HepG2 (cell line): ENCODE data around the gene TMEM255B. TPM values are rescaled to one million over a fixed set of nuclear protein-coding genes. Genes with fewer than 3 reads are reported as not detected.

Source experiments
- ATAC-seq: fragments of 200-7000 bp; cut with Tn5 transposase; 3 replicates; pipeline ENCODE4 v1.9.1; 2020; ENCODE audit warnings: mild to moderate bottlenecking, moderate library complexity
- BruUV-seq: library from RNA; stranded (reverse); fragments of 400-500 nt; replicated peaks from 2 replicates; lab custom pipeline; 2021; lab: Mats Ljungman, UMichigan
- CTCF ChIA-PET: fragments of 300-600 bp; formaldehyde crosslinking; extraction: SDS; loops from one replicate; lab custom pipeline; 2021; ENCODE audit warnings: low total read pairs, inconsistent platforms, low intra/inter-chr PET ratio; lab: Yijun Ruan, JAX
- POLR2A ChIA-PET: fragments of 350-600 bp; sonication (Branson Sonifier 250); formaldehyde crosslinking; loops from one replicate; lab custom pipeline; 2020; ENCODE audit warnings: antibody characterized with exemption, inconsistent platforms; lab: Yijun Ruan, JAX
- DNase-seq: peaks from one replicate; pipeline ENCODE4 v3.0.0-alpha.2; 2015; ENCODE audit warnings: low spot score
- FAIRE-seq: peaks from 3 replicates; lab custom pipeline; 2011; peaks lifted over from hg19 to GRCh38; lab: Jason Lieb, UNC
- H2AFZ ChIP-seq: one replicate; pipeline ENCODE4 v1.6.1; 2011; ENCODE audit warnings: low read length, inconsistent platforms
- H3K27ac ChIP-seq: fragments of 300-600 bp; 3 replicates; pipeline ENCODE4 v1.8.0; 2011; ENCODE audit warnings: mixed run types, mild to moderate bottlenecking, mixed read lengths, low read length, inconsistent platforms; ENCODE audit not compliant: insufficient read depth; ENCODE audit errors: extremely low read length
- H3K27me3 ChIP-seq, 2 experiments: fragments of 200-600 bp in 1 of 2; 2 replicates in 1 of 2; 3 replicates in 1 of 2; pipeline versions ENCODE4 v1.6.0 to v1.8.0; 2011; ENCODE audit warnings: low read length in 2 of 2, mild to moderate bottlenecking in 2 of 2, moderate library complexity in 2 of 2, inconsistent platforms in 1 of 2; ENCODE audit not compliant: insufficient read depth in 2 of 2, control insufficient read depth in 1 of 2
- H3K36me3 ChIP-seq, 2 experiments: fragments of 200-600 bp in 1 of 2; replicated peaks in 1 of 2; 2 replicates in 1 of 2; 3 replicates in 1 of 2; pipeline versions ENCODE4 v1.5.1 to v1.8.0; 2011; ENCODE audit warnings: low read length in 2 of 2, inconsistent platforms in 1 of 2; ENCODE audit not compliant: insufficient read depth in 2 of 2, control insufficient read depth in 1 of 2
- H3K4me1 ChIP-seq: 2 replicates; pipeline ENCODE4 v1.5.1; 2012; ENCODE audit warnings: low read length, inconsistent platforms; ENCODE audit not compliant: insufficient read depth
- H3K4me2 ChIP-seq: 2 replicates; pipeline ENCODE4 v1.6.0; 2011; ENCODE audit warnings: low read depth, low read length, inconsistent platforms
- H3K4me3 ChIP-seq, 3 experiments: fragments of 200-600 bp in 1 of 3; sonication (generic), shearing (Covaris generic) in 1 of 3; replicated peaks in 1 of 3; 2 replicates each; pipeline ENCODE4 v1.5.1; 2011 to 2016; ENCODE audit warnings: low read length in 3 of 3, inconsistent platforms in 2 of 3, low read depth in 2 of 3, mild to moderate bottlenecking in 2 of 3, control low read depth in 1 of 3, mixed read lengths in 1 of 3; ENCODE audit not compliant: insufficient read depth in 1 of 3
- H3K79me2 ChIP-seq: one replicate; pipeline ENCODE4 v1.6.1; 2011; ENCODE audit warnings: low read length, inconsistent platforms; ENCODE audit not compliant: insufficient read depth
- H3K9ac ChIP-seq: 2 replicates; pipeline ENCODE4 v1.6.0; 2011; ENCODE audit warnings: mild to moderate bottlenecking, low read depth, low read length, inconsistent platforms; ENCODE audit not compliant: insufficient read depth
- H3K9me3 ChIP-seq: 2 replicates; pipeline ENCODE4 v1.5.1; 2012; ENCODE audit warnings: mild to moderate bottlenecking, low read length
- H4K20me1 ChIP-seq: 2 replicates; pipeline ENCODE4 v1.6.0; 2011; ENCODE audit warnings: inconsistent platforms, mild to moderate bottlenecking, low read length, moderate library complexity; ENCODE audit not compliant: insufficient read depth
- GZF1 ChIP-seq: sonication (generic); formaldehyde crosslinking; IDR thresholded peaks from 2 replicates; pipeline ENCODE4 v1.5.1; 2020; ENCODE audit warnings: mild to moderate bottlenecking, missing genetic modification reagents
- HNF4G ChIP-seq, 2 experiments: sonication (generic) in 1 of 2; formaldehyde crosslinking in 1 of 2; IDR thresholded peaks; 2 replicates each; pipeline versions ENCODE4 v1.4.0 to v1.6.1; 2011 to 2020; ENCODE audit warnings: borderline replicate concordance in 2 of 2, low read depth in 2 of 2, mild to moderate bottlenecking in 2 of 2, low read length in 1 of 2, missing genetic modification reagents in 1 of 2, moderate library complexity in 1 of 2
- IKZF1 ChIP-seq: fragments of 450-650 bp; IDR thresholded peaks from 2 replicates; pipeline ENCODE4 v1.7.1; 2016
- JUND ChIP-seq: sonication (generic); formaldehyde crosslinking; IDR thresholded peaks from 2 replicates; pipeline ENCODE4 v1.8.0; 2022; ENCODE audit warnings: mild to moderate bottlenecking, missing genetic modification reagents
- KDM1A ChIP-seq: IDR thresholded peaks from 2 replicates; pipeline ENCODE4 v1.6.1; 2016; ENCODE audit warnings: missing compliant biosample characterization
- KLF6 ChIP-seq: IDR thresholded peaks from 2 replicates; pipeline ENCODE4 v1.8.0; 2016; ENCODE audit warnings: missing biosample characterization, missing genetic modification reagents
- ZMYM2 ChIP-seq: sonication (generic); formaldehyde crosslinking; IDR thresholded peaks from 2 replicates; pipeline ENCODE4 v1.8.0; 2022; ENCODE audit warnings: mild to moderate bottlenecking, missing genetic modification reagents
- ZNF552 ChIP-seq: sonication (generic); formaldehyde crosslinking; IDR thresholded peaks from 2 replicates; pipeline ENCODE4 v1.9.0; 2022; ENCODE audit warnings: missing genetic modification reagents, mild to moderate bottlenecking, borderline replicate concordance
- ZNF75D ChIP-seq: sonication (generic); formaldehyde crosslinking; IDR thresholded peaks from 2 replicates; pipeline ENCODE4 v1.8.1; 2023; ENCODE audit warnings: missing genetic modification reagents, mild to moderate bottlenecking, borderline replicate concordance
- WGBS: methylation state at CpG from one replicate; pipeline ENCODE4 v1.1.6; 2017; ENCODE audit warnings: low lambda C conversion rate; 5-methylcytosine and 5-hydroxymethylcytosine counted together
- in situ Hi-C: cut with HindIII; loops from 2 replicates; pipeline ENCODE4 v1.10.0; 2017; ENCODE audit warnings: low pct_unique_long_range_greater_than_20kb; ENCODE audit not compliant: extremely low pct_ligation_motif_present
- intact Hi-C: fragments of 100-400 bp; cut with micrococcal nuclease; formaldehyde crosslinking; loops from one replicate; pipeline ENCODE4 v1.10.0; 2022; ENCODE audit not compliant: unreplicated experiment
- polyA plus RNA-seq, 8 experiments: library from polyadenylated mRNA; depleted of rRNA in 3 of 8; stranded (reverse) in 7 of 8; unstranded in 1 of 8; fragments of >200 nt; fragmentation: Illumina TruSeq in 4 of 8; extraction: Trizol in 4 of 8; gene quantifications; 2 replicates each; pipeline versions ENCODE4 v1.2.1 to v1.2.3, GENCODE V29; 2011 to 2016; ENCODE audit warnings: low read depth in 4 of 8, missing spikeins in 1 of 8, mixed read lengths in 1 of 8; ENCODE audit not compliant: insufficient read depth in 1 of 8
- total RNA-seq, 5 experiments: library from RNA; depleted of rRNA; stranded (reverse); fragments of >200 nt; fragmentation: Illumina TruSeq; extraction: Trizol; gene quantifications; 2 replicates each; pipeline ENCODE4 v1.2.3, GENCODE V29; 2016; ENCODE audit warnings: low read depth in 1 of 5
- TF ChIP-seq, protein P1 (sequence below): fragments of 450-650 bp; IDR thresholded peaks from 2 replicates; pipeline ENCODE4 v1.6.1; 2017; ENCODE audit warnings: mild to moderate bottlenecking

Gene TMEM255B
- total and polyA plus RNA-seq, 2 of the 13 experiments (the other 11 are each of a cell fraction or from before 2014, with no cell fraction given) = not detected

DNA sequence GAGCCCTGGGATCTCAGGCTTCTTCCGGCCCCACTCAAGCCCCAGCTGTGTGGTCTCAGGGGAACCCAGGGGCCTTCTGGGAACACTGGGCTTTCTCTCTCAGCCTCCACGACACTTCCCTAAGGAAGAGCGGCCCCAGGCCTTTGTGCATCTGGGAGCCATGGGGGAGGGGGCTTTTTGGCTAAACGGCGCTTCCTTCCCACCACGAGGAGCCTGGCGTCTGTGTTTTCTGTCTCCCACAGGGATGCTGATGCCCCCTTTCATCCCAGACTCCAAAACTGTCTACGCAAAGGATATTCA is 24.2 kb upstream of the TMEM255B start:
- Histone ChIP-seq H3K9me3 (no peaks in the 10 kb centered on the region), H3K4me3 (no peak overlapping the region), H3K9ac (no peak overlapping the region), H2AFZ (no peak overlapping the region), H3K27me3 (peaks cover 7 to 26% of the 10 kb centered on the region in 2 experiments; a peak in 4 of 5 replicates)
- no peak for FAIRE-seq
- POLR2A ChIA-PET = no interaction called here
- intact Hi-C loops = no loop called here
- TF ChIP-seq ZNF75D (CRISPR knock-in tag) = no peak
- no peak for TF ChIP-seq ZNF552
- no peak for TF ChIP-seq HNF4G (IDR thresholded peaks at IDR 0.05; ENCODE audit: borderline replicate concordance, low read depth, low read length)
- TF ChIP-seq HNF4G (CRISPR knock-in tag; IDR thresholded peaks at IDR 0.05; ENCODE audit: borderline replicate concordance, low read depth) = no peak
- TF ChIP-seq GZF1 (CRISPR knock-in tag) = no peak
- TF ChIP-seq, all 625 proteins: peak for 0
- 75% methylated on average over 8 of the region's 8 CpGs for WGBS
- no TSS peak for BruUV-seq
- CTCF ChIA-PET = no interaction called here
- Histone ChIP-seq H3K79me2 (no peaks in the 10 kb centered on the region), H4K20me1 (no peaks in the 10 kb centered on the region), H3K4me2 (no peak overlapping the region), H3K4me1 (peaks cover 18% of the 10 kb centered on the region), H3K36me3 (no peaks in the 10 kb centered on the region), H3K27ac (no peak overlapping the region)
- no peak for DNase-seq
- ATAC-seq = no peak
- in situ Hi-C loops = no loop called here

DNA sequence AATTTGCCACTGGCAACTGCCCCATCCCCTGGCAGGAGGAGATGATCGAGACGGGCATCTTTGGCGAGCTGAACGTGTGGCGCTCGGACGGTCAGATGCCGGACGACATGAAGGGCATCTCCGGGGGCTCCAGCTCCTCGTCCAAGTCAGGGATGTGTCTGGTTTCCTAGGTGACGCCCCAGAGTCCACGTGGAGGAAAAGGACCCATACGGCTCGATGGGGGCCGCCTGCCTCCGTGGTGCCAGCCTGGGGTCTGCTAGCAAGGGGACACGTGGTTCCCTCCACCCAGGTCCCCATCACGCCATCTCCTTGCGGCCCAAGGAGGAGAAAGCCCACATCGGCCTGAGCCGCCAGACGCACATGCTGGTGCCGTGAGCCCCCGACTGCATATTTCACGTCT is 23.8 kb upstream of the TMEM255B start:
- Histone ChIP-seq H3K4me3 (no peak overlapping the region), H3K27ac (no peak overlapping the region), H3K9me3 (no peaks in the 10 kb centered on the region), H3K36me3 (no peaks in the 10 kb centered on the region), H3K4me2 (no peak overlapping the region), H3K4me1 (peaks cover 18% of the 10 kb centered on the region), H4K20me1 (no peaks in the 10 kb centered on the region), H2AFZ (no peak overlapping the region), H3K79me2 (no peaks in the 10 kb centered on the region), H3K9ac (no peak overlapping the region), H3K27me3 (peaks cover 6 to 25% of the 10 kb centered on the region in 2 experiments; a peak in 4 of 5 replicates)
- intact Hi-C loops = no loop called here
- no peak for FAIRE-seq
- in situ Hi-C loops = no loop called here
- no peak for DNase-seq
- ChIA-PET POLR2A (no interaction called here), CTCF (no interaction called here)
- WGBS = 89% methylated on average over 8 of the region's 26 CpGs
- no peak for ATAC-seq
- TF ChIP-seq ZMYM2 (CRISPR knock-in tag) = no peak
- no peak for TF ChIP-seq JUND (CRISPR knock-in tag)
- no peak for TF ChIP-seq KDM1A (CRISPR knock-in tag)
- TF ChIP-seq KLF6 (CRISPR knock-in tag) = no peak
- TF ChIP-seq IKZF1 = no peak
- TF ChIP-seq, protein P1, sequence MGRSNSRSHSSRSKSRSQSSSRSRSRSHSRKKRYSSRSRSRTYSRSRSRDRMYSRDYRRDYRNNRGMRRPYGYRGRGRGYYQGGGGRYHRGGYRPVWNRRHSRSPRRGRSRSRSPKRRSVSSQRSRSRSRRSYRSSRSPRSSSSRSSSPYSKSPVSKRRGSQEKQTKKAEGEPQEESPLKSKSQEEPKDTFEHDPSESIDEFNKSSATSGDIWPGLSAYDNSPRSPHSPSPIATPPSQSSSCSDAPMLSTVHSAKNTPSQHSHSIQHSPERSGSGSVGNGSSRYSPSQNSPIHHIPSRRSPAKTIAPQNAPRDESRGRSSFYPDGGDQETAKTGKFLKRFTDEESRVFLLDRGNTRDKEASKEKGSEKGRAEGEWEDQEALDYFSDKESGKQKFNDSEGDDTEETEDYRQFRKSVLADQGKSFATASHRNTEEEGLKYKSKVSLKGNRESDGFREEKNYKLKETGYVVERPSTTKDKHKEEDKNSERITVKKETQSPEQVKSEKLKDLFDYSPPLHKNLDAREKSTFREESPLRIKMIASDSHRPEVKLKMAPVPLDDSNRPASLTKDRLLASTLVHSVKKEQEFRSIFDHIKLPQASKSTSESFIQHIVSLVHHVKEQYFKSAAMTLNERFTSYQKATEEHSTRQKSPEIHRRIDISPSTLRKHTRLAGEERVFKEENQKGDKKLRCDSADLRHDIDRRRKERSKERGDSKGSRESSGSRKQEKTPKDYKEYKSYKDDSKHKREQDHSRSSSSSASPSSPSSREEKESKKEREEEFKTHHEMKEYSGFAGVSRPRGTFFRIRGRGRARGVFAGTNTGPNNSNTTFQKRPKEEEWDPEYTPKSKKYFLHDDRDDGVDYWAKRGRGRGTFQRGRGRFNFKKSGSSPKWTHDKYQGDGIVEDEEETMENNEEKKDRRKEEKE = no peak
- BruUV-seq = no TSS peak
